ENCODE data around the gene DCAF8.
A peak's percentile ranks its signal among the peaks of the same experiment; 100 is the strongest.

Gene DCAF8

DNA sequence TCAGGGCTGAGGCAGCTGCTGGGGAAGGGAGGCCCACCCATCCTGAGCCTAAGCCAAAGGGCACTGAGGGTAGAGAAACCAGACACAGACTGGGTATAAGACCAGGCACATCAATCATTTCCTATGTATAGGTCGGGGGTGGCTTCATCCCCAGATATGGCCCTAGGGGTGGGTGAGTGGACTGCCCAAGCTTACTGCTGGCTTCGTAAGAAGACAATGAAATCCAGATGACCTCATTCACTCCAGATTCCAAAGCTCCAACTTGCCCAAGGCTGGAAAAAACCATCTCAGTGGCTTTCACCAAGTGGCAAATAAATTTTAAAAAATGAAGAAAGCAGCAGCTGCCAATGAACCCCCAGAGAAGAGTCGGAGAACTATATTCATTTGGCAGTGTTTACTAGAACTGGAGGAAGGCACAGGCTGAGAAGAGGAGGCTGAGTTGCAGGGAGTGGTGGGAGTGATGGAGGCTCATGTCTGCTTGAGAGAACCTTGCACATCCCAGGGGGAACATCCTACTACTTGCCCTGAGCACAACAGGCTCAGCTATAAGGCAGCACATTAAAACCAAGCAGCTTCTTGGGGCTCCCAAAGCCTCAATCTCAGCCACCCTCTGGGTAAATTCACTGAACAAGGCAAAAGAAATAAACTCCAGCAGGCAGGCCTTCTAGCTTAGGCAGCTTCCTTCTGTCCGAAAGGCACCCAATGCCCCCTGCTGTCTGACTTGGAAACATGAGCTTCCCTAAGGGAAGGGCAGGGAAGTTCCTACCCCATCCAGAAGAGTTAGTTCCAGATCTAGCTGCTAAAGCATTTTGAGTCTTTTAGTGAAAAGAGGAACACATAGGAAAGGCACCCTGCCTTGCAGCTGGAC, 43.1 kb downstream of the DCAF8 start:
- TF ChIP-seq, protein P1, sequence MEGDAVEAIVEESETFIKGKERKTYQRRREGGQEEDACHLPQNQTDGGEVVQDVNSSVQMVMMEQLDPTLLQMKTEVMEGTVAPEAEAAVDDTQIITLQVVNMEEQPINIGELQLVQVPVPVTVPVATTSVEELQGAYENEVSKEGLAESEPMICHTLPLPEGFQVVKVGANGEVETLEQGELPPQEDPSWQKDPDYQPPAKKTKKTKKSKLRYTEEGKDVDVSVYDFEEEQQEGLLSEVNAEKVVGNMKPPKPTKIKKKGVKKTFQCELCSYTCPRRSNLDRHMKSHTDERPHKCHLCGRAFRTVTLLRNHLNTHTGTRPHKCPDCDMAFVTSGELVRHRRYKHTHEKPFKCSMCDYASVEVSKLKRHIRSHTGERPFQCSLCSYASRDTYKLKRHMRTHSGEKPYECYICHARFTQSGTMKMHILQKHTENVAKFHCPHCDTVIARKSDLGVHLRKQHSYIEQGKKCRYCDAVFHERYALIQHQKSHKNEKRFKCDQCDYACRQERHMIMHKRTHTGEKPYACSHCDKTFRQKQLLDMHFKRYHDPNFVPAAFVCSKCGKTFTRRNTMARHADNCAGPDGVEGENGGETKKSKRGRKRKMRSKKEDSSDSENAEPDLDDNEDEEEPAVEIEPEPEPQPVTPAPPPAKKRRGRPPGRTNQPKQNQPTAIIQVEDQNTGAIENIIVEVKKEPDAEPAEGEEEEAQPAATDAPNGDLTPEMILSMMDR (IDR thresholded peaks at IDR 0.05; ENCODE audit: borderline replicate concordance, insufficient read depth, low read depth, low read length): 0 out of 2 replicates have a peak, but pooled peaks have one; percentile 16
- no peak overlapping the region for H3K4me3 ChIP-seq (ENCODE audit: low read depth, low read length)

DNA sequence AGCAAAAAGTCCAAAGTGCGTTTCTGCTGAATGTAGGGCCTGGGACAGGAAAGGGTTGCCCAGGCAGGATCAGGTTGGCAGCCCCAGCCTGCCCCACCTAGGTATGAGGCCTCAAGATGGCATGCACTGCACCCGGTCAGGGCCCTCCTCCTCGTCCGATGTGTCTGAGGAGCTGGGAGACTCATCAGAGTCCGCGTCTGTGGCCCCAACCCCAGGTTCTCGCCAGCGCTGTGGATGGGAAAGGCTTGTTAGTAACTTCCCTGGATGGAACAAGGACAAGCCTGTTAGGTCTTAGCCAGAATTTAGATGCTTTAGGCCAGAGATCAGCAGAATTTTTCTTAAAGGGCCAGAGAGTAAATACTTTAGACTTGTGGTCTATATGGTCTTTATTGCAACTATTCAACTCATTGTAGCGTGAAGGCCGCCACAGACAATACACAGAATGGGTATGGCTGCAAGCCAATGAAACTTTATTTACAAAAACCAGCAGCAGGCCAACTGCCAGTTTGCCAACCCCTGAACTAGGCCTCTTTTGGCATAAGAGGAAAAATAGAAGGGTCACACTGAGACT, 44.8 kb downstream of the DCAF8 start:
- no peak overlapping the region for H3K4me3 ChIP-seq (ENCODE audit: low read depth, low read length)
- TF ChIP-seq, protein P1 (IDR thresholded peaks at IDR 0.05; ENCODE audit: borderline replicate concordance, insufficient read depth, low read depth, low read length): no peak

DNA sequence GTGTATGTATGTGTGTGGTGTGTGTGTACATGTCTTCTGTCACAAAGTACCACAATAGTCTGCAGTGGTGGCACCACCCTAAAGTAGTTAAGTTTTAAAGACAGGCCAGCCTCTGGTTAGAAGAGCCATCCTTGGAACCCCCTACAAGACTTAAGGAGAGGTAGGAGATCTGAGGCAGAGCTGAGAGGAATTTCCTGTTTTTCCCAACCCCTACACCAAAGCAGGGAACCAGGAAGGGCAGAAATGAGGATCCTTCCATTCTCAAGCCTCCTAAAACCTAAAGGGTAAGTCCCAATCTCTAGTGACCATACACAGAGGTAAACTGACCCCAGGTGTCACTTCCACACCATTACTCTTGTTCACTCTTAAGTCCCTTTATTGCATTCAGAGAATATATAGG, 46.0 kb downstream of the DCAF8 start:
- H3K4me3 ChIP-seq (ENCODE audit: low read depth, low read length): no peak overlapping the region
- TF ChIP-seq, protein P1 (IDR thresholded peaks at IDR 0.05; ENCODE audit: borderline replicate concordance, insufficient read depth, low read depth, low read length): no peak

DNA sequence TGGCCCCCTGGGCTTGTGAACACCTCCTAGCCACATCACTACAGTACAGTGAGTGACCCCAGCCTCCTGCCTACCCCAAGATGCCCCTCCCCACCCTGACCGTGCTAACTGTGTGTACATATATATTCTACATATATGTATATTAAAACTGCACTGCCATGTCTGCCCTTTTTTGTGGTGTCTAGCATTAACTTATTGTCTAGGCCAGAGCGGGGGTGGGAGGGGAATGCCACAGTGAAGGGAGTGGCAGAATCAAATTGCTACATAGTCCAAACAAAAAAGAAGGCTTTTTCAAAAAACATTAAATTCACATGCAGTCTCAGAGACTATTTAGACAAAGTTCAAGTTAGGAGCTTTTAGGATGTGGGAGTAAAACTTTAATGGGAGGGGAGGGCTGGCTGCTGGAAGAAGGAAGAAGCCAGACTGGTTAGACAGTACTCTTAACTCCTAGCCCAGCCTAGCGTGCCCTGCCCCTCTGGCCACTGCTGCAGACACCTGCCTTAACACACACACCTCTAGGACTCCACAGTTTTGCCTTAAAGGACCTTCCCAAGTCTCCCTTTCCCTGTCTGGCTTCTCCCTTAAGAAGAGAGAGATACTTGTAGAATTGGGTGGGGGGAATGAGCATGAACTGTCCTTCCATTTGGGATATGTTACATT, 47.7 kb downstream of the DCAF8 start:
- TF ChIP-seq, protein P1 (IDR thresholded peaks at IDR 0.05; ENCODE audit: borderline replicate concordance, insufficient read depth, low read depth, low read length): no peak
- no peak overlapping the region for H3K4me3 ChIP-seq (ENCODE audit: low read depth, low read length)

DNA sequence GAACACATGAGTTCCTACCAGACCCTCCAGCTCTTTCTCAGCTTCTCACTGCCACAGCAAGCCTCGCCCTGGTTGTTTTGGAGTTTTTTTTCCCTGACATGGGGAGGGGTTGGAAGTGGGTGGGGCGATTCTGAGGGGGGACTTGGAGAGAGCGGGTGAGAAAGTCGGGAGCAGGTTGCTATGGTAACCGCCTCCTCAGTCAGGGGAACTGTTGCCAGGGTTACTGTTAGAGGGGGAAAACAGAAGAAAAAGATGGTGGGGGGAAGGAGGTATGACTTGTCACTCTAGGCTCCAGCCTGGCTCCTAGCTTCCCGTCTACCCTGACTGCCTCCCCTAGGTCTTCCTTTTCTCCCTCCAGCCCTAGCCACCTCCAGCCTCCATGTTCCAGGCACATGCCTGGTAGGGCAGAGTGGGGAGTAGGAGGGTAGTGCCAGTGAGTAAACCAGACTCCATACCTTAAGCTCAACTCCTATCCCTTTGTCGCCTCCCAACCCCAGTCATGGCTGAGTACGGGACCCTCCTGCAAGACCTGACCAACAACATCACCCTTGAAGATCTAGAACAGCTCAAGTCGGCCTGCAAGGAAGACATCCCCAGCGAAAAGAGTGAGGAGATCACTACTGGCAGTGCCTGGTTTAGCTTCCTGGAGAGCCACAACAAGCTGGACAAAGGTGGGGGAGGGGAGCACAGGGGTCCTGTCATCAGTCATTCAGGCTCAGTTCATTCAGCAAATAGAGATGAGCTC, 51.1 kb downstream of the DCAF8 start:
- TF ChIP-seq, protein P1 (IDR thresholded peaks at IDR 0.05; ENCODE audit: borderline replicate concordance, insufficient read depth, low read depth, low read length): no peak
- no peak overlapping the region for H3K4me3 ChIP-seq (ENCODE audit: low read depth, low read length)

DNA sequence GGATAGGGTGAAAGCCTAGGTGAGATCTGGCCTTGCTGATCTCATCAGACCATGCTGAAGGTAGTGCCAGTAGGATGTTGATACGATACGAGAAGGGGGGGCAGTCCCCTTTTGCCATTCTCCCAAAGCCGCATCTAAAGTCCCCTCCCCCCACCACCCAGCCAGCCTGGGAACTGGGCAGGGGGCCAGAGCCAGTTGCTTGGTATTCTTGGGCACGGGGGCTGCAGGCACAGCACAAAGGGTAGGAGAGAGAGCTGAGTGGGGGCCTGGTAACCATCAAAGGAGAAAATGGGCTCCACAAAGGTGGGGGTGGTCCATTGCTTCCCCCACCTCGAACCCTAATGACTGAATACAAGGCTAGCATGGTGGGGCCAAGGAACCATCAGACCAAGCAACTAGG, 51.8 kb downstream of the DCAF8 start:
- H3K4me3 ChIP-seq (ENCODE audit: low read depth, low read length): no peak overlapping the region
- TF ChIP-seq, protein P1 (IDR thresholded peaks at IDR 0.05; ENCODE audit: borderline replicate concordance, insufficient read depth, low read depth, low read length): no peak
